ENCODE results near the gene ZNF451. TPM values are rescaled to one million over a fixed set of nuclear protein-coding genes. Genes with fewer than 3 reads are reported as not detected.
A peak's percentile ranks its signal among the peaks of the same experiment; 100 is the strongest.

Gene ZNF451
- total and polyA plus RNA-seq, 4 donors, result 5.5 to 108 (median 33.8) TPM

DNA sequence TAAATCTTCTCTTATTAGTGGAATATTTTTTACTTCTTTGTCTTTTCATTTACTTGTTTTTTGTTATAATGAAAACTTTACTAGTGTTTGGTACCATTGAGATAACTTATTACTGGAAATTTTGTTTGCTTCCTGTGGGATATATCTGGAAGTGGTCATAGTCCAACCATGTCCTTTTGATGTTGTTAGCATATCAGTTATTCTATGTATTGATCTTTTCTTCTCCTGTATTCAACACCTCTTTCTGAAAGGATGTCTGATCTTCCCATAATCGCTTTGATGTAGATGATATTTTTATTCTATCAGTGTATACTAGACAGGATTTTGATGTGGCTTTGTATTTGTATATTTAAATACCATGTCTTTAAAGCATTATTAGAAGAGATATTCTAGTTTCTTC, 17.0 kb downstream of the ZNF451 start:
- Histone ChIP-seq H3K4me1 (ENCODE audit: control insufficient read depth in 4 of 4, insufficient read depth in 4 of 4, low read length in 3 of 4) (peaks cover 0 to 3% (median 1%) of the 10 kb centered on the region in 4 donors), H3K9me3 (ENCODE audit: control insufficient read depth in 4 of 4, low read length in 3 of 4) (no peaks in the 10 kb centered on the region)

DNA sequence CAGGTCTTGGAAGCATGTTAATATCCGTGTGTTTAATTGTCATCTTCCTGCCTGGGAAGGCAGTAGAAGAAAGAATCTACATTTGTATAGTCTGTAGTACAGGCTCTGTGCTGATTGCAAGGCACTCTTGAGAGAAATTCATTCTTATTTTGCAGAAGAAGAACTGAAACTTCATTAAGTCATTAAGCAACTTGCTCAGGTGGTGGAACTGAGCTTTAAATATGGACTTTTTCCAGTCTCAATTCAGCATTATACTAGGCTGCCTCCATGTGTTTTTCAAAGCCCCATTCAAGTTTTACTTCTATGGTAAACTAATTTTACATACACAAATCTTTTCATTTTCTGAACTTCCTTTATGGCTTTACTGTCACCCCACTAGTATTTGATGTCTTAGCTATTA, 18.7 kb downstream of the ZNF451 start:
- Histone ChIP-seq H3K27ac (ENCODE audit: low read depth in 1 of 2, low read length in 2 of 2) (no peak overlapping the region), H3K9ac (ENCODE audit: low read depth in 1 of 2, low read length in 2 of 2) (no peak overlapping the region), H3K4me1 (ENCODE audit: control insufficient read depth in 4 of 4, insufficient read depth in 4 of 4, low read length in 3 of 4) (peaks cover 0 to 3% (median 1%) of the 10 kb centered on the region in 4 donors), H3K9me3 (ENCODE audit: control insufficient read depth in 4 of 4, low read length in 3 of 4) (no peaks in the 10 kb centered on the region), H3K27me3 (ENCODE audit: control insufficient read depth in 4 of 4, insufficient read depth in 4 of 4, low read length in 3 of 4) (no peaks in the 10 kb centered on the region), H3K36me3 (ENCODE audit: control insufficient read depth in 4 of 4, insufficient read depth in 3 of 4, low read depth in 1 of 4, low read length in 3 of 4) (no peaks in the 10 kb centered on the region), H3K4me3 (ENCODE audit: low read depth in 1 of 3, low read length in 3 of 3) (no peak overlapping the region)
- TF ChIP-seq YY1 (IDR thresholded peaks at IDR 0.05) (no peak), GABPA (IDR thresholded peaks at IDR 0.05 in 1 of 2, conservative IDR thresholded peaks at IDR 0.05 in 1 of 2) (no peak), TAF1 (conservative IDR thresholded peaks at IDR 0.05) (no peak), CTCF (IDR thresholded peaks at IDR 0.05; ENCODE audit: low read depth, low read length, missing input control) (no peak), ATF3 (IDR thresholded peaks at IDR 0.05) (no peak), ZBTB33 (IDR thresholded peaks at IDR 0.05) (no peak), FOXA1 (IDR thresholded peaks at IDR 0.05) (no peak), FOXA2 (IDR thresholded peaks at IDR 0.05) (no peak), RXRA (IDR thresholded peaks at IDR 0.05) (no peak)
- TF ChIP-seq, protein P1, sequence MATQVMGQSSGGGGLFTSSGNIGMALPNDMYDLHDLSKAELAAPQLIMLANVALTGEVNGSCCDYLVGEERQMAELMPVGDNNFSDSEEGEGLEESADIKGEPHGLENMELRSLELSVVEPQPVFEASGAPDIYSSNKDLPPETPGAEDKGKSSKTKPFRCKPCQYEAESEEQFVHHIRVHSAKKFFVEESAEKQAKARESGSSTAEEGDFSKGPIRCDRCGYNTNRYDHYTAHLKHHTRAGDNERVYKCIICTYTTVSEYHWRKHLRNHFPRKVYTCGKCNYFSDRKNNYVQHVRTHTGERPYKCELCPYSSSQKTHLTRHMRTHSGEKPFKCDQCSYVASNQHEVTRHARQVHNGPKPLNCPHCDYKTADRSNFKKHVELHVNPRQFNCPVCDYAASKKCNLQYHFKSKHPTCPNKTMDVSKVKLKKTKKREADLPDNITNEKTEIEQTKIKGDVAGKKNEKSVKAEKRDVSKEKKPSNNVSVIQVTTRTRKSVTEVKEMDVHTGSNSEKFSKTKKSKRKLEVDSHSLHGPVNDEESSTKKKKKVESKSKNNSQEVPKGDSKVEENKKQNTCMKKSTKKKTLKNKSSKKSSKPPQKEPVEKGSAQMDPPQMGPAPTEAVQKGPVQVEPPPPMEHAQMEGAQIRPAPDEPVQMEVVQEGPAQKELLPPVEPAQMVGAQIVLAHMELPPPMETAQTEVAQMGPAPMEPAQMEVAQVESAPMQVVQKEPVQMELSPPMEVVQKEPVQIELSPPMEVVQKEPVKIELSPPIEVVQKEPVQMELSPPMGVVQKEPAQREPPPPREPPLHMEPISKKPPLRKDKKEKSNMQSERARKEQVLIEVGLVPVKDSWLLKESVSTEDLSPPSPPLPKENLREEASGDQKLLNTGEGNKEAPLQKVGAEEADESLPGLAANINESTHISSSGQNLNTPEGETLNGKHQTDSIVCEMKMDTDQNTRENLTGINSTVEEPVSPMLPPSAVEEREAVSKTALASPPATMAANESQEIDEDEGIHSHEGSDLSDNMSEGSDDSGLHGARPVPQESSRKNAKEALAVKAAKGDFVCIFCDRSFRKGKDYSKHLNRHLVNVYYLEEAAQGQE (IDR thresholded peaks at IDR 0.05), result no peak
- TF ChIP-seq, protein P2, sequence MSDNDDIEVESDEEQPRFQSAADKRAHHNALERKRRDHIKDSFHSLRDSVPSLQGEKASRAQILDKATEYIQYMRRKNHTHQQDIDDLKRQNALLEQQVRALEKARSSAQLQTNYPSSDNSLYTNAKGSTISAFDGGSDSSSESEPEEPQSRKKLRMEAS (IDR thresholded peaks at IDR 0.05), result no peak
- 86% methylated on average over 1 of the region's 1 CpG for WGBS
- DNase-seq (ENCODE audit: low spot score), result no peak

More for the DNA sequence above, 17.0 kb downstream of the ZNF451 start:
- Histone ChIP-seq H3K27me3 (ENCODE audit: control insufficient read depth in 4 of 4, insufficient read depth in 4 of 4, low read length in 3 of 4) (no peaks in the 10 kb centered on the region), H3K36me3 (ENCODE audit: control insufficient read depth in 4 of 4, insufficient read depth in 3 of 4, low read depth in 1 of 4, low read length in 3 of 4) (peaks cover under 1 to 12% (median 2%) of the 10 kb centered on the region in 4 donors), H3K9ac (ENCODE audit: low read depth in 1 of 2, low read length in 2 of 2) (no peak overlapping the region), H3K4me3 (ENCODE audit: low read depth in 1 of 3, low read length in 3 of 3) (no peak overlapping the region), H3K27ac (ENCODE audit: low read depth in 1 of 2, low read length in 2 of 2) (no peak overlapping the region)
- TF ChIP-seq RXRA (IDR thresholded peaks at IDR 0.05) (no peak), ZBTB33 (IDR thresholded peaks at IDR 0.05) (no peak), FOXA2 (IDR thresholded peaks at IDR 0.05) (no peak), EGR1 (IDR thresholded peaks at IDR 0.05; ENCODE audit: low read depth in 2 of 2) (no peak), HNF4A (conservative IDR thresholded peaks at IDR 0.05) (peak in 1 of 2 donors; percentile 33)
- TF ChIP-seq, protein P1 (IDR thresholded peaks at IDR 0.05), result no peak
- 86% methylated on average over 1 of the region's 1 CpG for WGBS
- DNase-seq (ENCODE audit: low spot score), result no peak
